Calu3 (cell line): ENCODE data around the gene RPS14. TPM values are rescaled to one million over a fixed set of nuclear protein-coding genes. Genes with fewer than 3 reads are reported as not detected.
"Not testable (repeated sequence)": the region's sequence is repeated elsewhere in the genome, so short reads cannot be mapped to it uniquely, and the experiment has no call there.

Experiments
- BruUV-seq: library from RNA; stranded (reverse); fragments of 400-500 nt; replicated peaks from 2 replicates; lab custom pipeline; 2021; lab: Mats Ljungman, UMichigan
- CTCF ChIA-PET: fragments of 300-600 bp; sonication (Branson Sonifier 250); formaldehyde crosslinking; loops from one replicate; lab custom pipeline; 2022; ENCODE audit warnings: antibody characterized with exemption; lab: Charles Lee
- DNase-seq: peaks from one replicate; pipeline ENCODE4 v3.0.0; 2022
- H3K27ac Mint-ChIP-seq: one replicate; pipeline ENCODE4 v1.8.0; 2022; ENCODE audit warnings: mixed read lengths; ENCODE audit not compliant: unreplicated experiment
- H3K27me3 Mint-ChIP-seq: one replicate; pipeline ENCODE4 v1.8.0; 2022; ENCODE audit warnings: mixed read lengths; ENCODE audit not compliant: unreplicated experiment
- H3K36me3 Mint-ChIP-seq: one replicate; pipeline ENCODE4 v1.8.0; 2022; ENCODE audit warnings: mild to moderate bottlenecking, moderate library complexity, mixed read lengths; ENCODE audit not compliant: insufficient read depth, unreplicated experiment
- H3K4me1 Mint-ChIP-seq: one replicate; pipeline ENCODE4 v1.8.0; 2022; ENCODE audit warnings: mild to moderate bottlenecking, low read depth, mixed read lengths; ENCODE audit not compliant: unreplicated experiment
- H3K4me3 Mint-ChIP-seq: one replicate; pipeline ENCODE4 v1.8.0; 2022; ENCODE audit warnings: mild to moderate bottlenecking, low read depth, moderate library complexity, mixed read lengths; ENCODE audit not compliant: unreplicated experiment
- H3K9me3 Mint-ChIP-seq: one replicate; pipeline ENCODE4 v1.8.0; 2022; ENCODE audit warnings: low read depth, mixed read lengths; ENCODE audit not compliant: unreplicated experiment
- intact Hi-C: fragments of 100-400 bp; cut with micrococcal nuclease; formaldehyde crosslinking; loops from one replicate; pipeline ENCODE4 v1.10.0; 2022; ENCODE audit not compliant: unreplicated experiment
- total RNA-seq: library from RNA; stranded (reverse); gene quantifications from 2 replicates; pipeline ENCODE4 v1.2.3, GENCODE V29; 2022
- TF ChIP-seq, protein P1 (sequence below): fragments of 200-600 bp; IDR thresholded peaks from one replicate; pipeline ENCODE4 v1.8.0; 2022; ENCODE audit warnings: antibody characterized with exemption; ENCODE audit not compliant: unreplicated experiment

The RPS14 gene
- total RNA-seq, 1 experiment from 2014 or later, result 2,330 TPM

GRCh38 chr5:150454492-150455229 is 5.1 kb upstream of the RPS14 start:
- CTCF ChIA-PET, result no interaction called here
- intact Hi-C loops, result loop anchor here (10.0 kb wide), 1 partner anchor 180 kb away; no protein-coding TSS in a partner anchor

GRCh38 chr5:150454027-150454426 is 4.5 kb upstream of the RPS14 start:
- CTCF ChIA-PET, H3K9me3 Mint-ChIP-seq, H3K27ac Mint-ChIP-seq, H3K4me1 Mint-ChIP-seq, BruUV-seq, H3K27me3 Mint-ChIP-seq, DNase-seq, H3K4me3 Mint-ChIP-seq: not testable (repeated sequence)
- H3K36me3 Mint-ChIP-seq, result peaks cover 16% of the 10 kb centered on the region
- intact Hi-C loops, result loop anchor here (10.0 kb wide), 1 partner anchor 181 kb away; no protein-coding TSS in a partner anchor

More at GRCh38 chr5:150454492-150455229, 5.1 kb upstream of the RPS14 start:
- no peak for DNase-seq
- H3K9me3 Mint-ChIP-seq, result no peaks in the 10 kb centered on the region
- BruUV-seq, result no TSS peak
- peaks cover 6% of the 10 kb centered on the region for H3K4me1 Mint-ChIP-seq
- no peaks in the 10 kb centered on the region for H3K27me3 Mint-ChIP-seq
- H3K36me3 Mint-ChIP-seq, result peaks cover 9% of the 10 kb centered on the region
- TF ChIP-seq, protein P1, sequence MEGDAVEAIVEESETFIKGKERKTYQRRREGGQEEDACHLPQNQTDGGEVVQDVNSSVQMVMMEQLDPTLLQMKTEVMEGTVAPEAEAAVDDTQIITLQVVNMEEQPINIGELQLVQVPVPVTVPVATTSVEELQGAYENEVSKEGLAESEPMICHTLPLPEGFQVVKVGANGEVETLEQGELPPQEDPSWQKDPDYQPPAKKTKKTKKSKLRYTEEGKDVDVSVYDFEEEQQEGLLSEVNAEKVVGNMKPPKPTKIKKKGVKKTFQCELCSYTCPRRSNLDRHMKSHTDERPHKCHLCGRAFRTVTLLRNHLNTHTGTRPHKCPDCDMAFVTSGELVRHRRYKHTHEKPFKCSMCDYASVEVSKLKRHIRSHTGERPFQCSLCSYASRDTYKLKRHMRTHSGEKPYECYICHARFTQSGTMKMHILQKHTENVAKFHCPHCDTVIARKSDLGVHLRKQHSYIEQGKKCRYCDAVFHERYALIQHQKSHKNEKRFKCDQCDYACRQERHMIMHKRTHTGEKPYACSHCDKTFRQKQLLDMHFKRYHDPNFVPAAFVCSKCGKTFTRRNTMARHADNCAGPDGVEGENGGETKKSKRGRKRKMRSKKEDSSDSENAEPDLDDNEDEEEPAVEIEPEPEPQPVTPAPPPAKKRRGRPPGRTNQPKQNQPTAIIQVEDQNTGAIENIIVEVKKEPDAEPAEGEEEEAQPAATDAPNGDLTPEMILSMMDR, result no peak
- H3K4me3 Mint-ChIP-seq, result no peak overlapping the region
- H3K27ac Mint-ChIP-seq, result no peak overlapping the region

DNA sequence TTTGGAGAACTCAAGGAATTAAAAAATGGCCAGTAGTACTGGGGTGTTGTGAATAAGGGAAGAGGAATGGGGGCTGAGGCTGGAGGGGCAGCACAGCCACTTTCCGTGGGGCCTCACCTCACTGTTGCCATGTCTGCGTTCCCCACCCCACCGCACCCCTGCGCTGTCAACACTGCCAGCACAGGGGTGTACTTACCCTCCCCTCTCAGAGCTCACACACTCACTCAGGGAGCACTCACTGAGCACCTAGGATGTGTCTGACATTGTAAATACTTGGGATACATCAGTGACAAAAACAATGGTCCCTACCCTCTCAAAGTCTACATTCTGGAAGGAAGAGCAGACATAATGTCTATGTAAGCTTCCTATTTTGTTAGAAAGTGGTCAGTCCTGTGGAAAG is 3.4 kb upstream of the RPS14 start:
- CTCF ChIA-PET, result no interaction called here
- intact Hi-C loops, result loop anchor here (10.0 kb wide), 1 partner anchor 182 kb away; no protein-coding TSS in a partner anchor
- Mint-ChIP-seq H3K36me3 (peaks cover 24% of the 10 kb centered on the region), H3K9me3 (no peaks in the 10 kb centered on the region), H3K4me3 (no peak overlapping the region), H3K27me3 (no peaks in the 10 kb centered on the region), H3K27ac (no peak overlapping the region), H3K4me1 (peaks cover 11% of the 10 kb centered on the region)
- BruUV-seq, result no TSS peak
- no peak for DNase-seq
- TF ChIP-seq, protein P1, result no peak

DNA sequence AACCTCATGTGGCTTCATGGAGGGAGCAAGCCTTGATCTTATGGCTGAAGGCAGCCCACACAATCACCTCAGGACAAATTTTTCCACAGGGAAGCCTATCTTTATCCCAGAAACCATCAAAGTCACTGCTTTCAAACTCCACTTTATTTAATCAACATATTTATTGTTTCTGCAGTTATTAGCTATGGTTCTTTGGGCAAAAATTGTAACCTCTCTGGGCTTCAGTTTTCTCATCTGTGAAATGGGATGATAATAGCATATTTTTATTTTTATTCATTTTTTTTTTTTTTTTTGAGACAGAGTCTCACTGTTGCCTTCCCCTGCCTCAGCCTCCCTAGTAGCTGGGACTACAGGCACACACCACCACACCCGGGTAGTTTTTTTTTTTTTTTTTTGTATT is 2.1 kb upstream of the RPS14 start:
- Mint-ChIP-seq H3K4me3 (no peak overlapping the region), H3K4me1 (peaks cover 20% of the 10 kb centered on the region), H3K27ac (no peak overlapping the region), H3K27me3 (no peaks in the 10 kb centered on the region), H3K36me3 (peaks cover 35% of the 10 kb centered on the region), H3K9me3 (no peaks in the 10 kb centered on the region)
- intact Hi-C loops, result loop anchor here (10.0 kb wide), 1 partner anchor 183 kb away; no protein-coding TSS in a partner anchor
- TF ChIP-seq, protein P1, result no peak
- BruUV-seq, result no TSS peak
- CTCF ChIA-PET, result interaction anchor here (0.7 kb wide), 1 partner anchor 202 kb away, joined by 4 read pairs; no protein-coding TSS in a partner anchor
- DNase-seq, result no peak
